Ammon's horn (tissue), 1 donor: ENCODE data around the gene GPR78.

Source experiments
- DNase-seq: peaks from one replicate; pipeline ENCODE4 v3.0.0-alpha.2; 2016; ENCODE audit warnings: low spot score

GPR78 gene

GRCh38 chr4:8547108-8547911, 32.9 kb upstream of the GPR78 start:
- no peak for DNase-seq

GRCh38 chr4:8547912-8548730, 32.1 kb upstream of the GPR78 start:
- DNase-seq: no peak

- DNase-seq: no peak
Observed at GRCh38 chr4:8548731-8549351, 31.4 kb upstream of the GPR78 start.

GRCh38 chr4:8549352-8549931, 30.8 kb upstream of the GPR78 start:
- no peak for DNase-seq

- DNase-seq: no peak
Observed at GRCh38 chr4:8550691-8551090, 29.5 kb upstream of the GPR78 start.

- DNase-seq: no peak
Observed at GRCh38 chr4:8552024-8552423, 28.2 kb upstream of the GPR78 start.

GRCh38 chr4:8552581-8553205, 27.5 kb upstream of the GPR78 start:
- no peak for DNase-seq

GRCh38 chr4:8553216-8553615, 27.0 kb upstream of the GPR78 start:
- no peak for DNase-seq

GRCh38 chr4:8553991-8554405, 26.2 kb upstream of the GPR78 start:
- DNase-seq: no peak

GRCh38 chr4:8554555-8555100, 25.6 kb upstream of the GPR78 start:
- DNase-seq: no peak

GRCh38 chr4:8555716-8556115, 24.5 kb upstream of the GPR78 start:
- no peak for DNase-seq

GRCh38 chr4:8556341-8557150, 23.6 kb upstream of the GPR78 start:
- DNase-seq: no peak

GRCh38 chr4:8557151-8558076, 22.8 kb upstream of the GPR78 start:
- DNase-seq: no peak

GRCh38 chr4:8558080-8558960, 21.9 kb upstream of the GPR78 start:
- DNase-seq: no peak

- DNase-seq: no peak
Observed at GRCh38 chr4:8559011-8559410, 21.2 kb upstream of the GPR78 start.

GRCh38 chr4:8559524-8560264, 20.5 kb upstream of the GPR78 start:
- no peak for DNase-seq

- no peak for DNase-seq
Observed at GRCh38 chr4:8560265-8561047, 19.7 kb upstream of the GPR78 start.
